Ectodermal cell (in vitro differentiated cells): ENCODE data around the gene WDR64.
"Not testable (repeated sequence)": the region's sequence is repeated elsewhere in the genome, so short reads cannot be mapped to it uniquely, and the experiment has no call there.

ENCODE experiments used
- H3K27ac ChIP-seq: 2 replicates; pipeline ENCODE4 v1.7.0; 2013; ENCODE audit warnings: mild to moderate bottlenecking, low read depth, low read length; ENCODE audit not compliant: insufficient read depth, poor library complexity, severe bottlenecking
- H3K27me3 ChIP-seq: 2 replicates; pipeline ENCODE4 v1.7.0; 2013; ENCODE audit warnings: mild to moderate bottlenecking, low read length; ENCODE audit not compliant: insufficient read depth, control insufficient read depth, poor library complexity, severe bottlenecking
- H3K36me3 ChIP-seq: one replicate; pipeline ENCODE4 v1.7.0; 2013; ENCODE audit warnings: low read length; ENCODE audit not compliant: control insufficient read depth, insufficient read depth
- H3K4me1 ChIP-seq: one replicate; pipeline ENCODE4 v1.7.0; 2013; ENCODE audit warnings: low read length; ENCODE audit not compliant: control insufficient read depth, insufficient read depth
- H3K4me3 ChIP-seq: 2 replicates; pipeline ENCODE4 v1.7.0; 2013; ENCODE audit warnings: low read depth, low read length, control low read depth; ENCODE audit not compliant: insufficient read depth
- H3K9me3 ChIP-seq: 2 replicates; pipeline ENCODE4 v1.7.0; 2013; ENCODE audit warnings: mild to moderate bottlenecking, low read length, moderate library complexity; ENCODE audit not compliant: control insufficient read depth
- WGBS, 2 experiments: methylation state at CpG; one replicate each; pipeline ENCODE4 v1.1.7; 2013; ENCODE audit warnings: missing lambda C conversion rate in 2 of 2; 5-methylcytosine and 5-hydroxymethylcytosine counted together

WDR64 gene

GRCh38 chr1:241733899-241734298 is 81.8 kb downstream of the WDR64 start:
- Histone ChIP-seq H3K27me3 (no peaks in the 10 kb centered on the region), H3K4me3 (no peak overlapping the region), H3K9me3 (no peaks in the 10 kb centered on the region), H3K27ac (no peak overlapping the region), H3K36me3 (no peaks in the 10 kb centered on the region), H3K4me1 (no peaks in the 10 kb centered on the region)
- WGBS, 2 experiments: 90 to 93% methylated on average over 2 of the region's 2 CpGs

- Histone ChIP-seq H3K27me3 (no peaks in the 10 kb centered on the region), H3K4me3 (no peak overlapping the region), H3K27ac (no peak overlapping the region), H3K9me3 (no peaks in the 10 kb centered on the region), H3K36me3 (no peaks in the 10 kb centered on the region), H3K4me1 (no peaks in the 10 kb centered on the region)
- WGBS, 2 experiments: 78 to 100% methylated on average over 2 to 4 of the region's 5 CpGs
Observed at GRCh38 chr1:241734533-241734932, 82.5 kb downstream of the WDR64 start.

GRCh38 chr1:241735493-241735926 is 83.4 kb downstream of the WDR64 start:
- H3K4me1 ChIP-seq, H3K9me3 ChIP-seq, H3K27me3 ChIP-seq, H3K36me3 ChIP-seq, H3K4me3 ChIP-seq, H3K27ac ChIP-seq: not testable (repeated sequence)
- WGBS, 2 experiments: 94% methylated on average over 7 of the region's 8 CpGs

GRCh38 chr1:241736387-241736786 is 84.3 kb downstream of the WDR64 start:
- Histone ChIP-seq H3K36me3 (no peaks in the 10 kb centered on the region), H3K27ac (no peak overlapping the region), H3K9me3 (no peaks in the 10 kb centered on the region), H3K4me3 (no peak overlapping the region), H3K4me1 (no peaks in the 10 kb centered on the region), H3K27me3 (no peaks in the 10 kb centered on the region)
- 70 to 78% methylated on average over 2 to 3 of the region's 3 CpGs for WGBS, 2 experiments

- Histone ChIP-seq H3K4me3 (no peak overlapping the region), H3K27me3 (no peaks in the 10 kb centered on the region), H3K27ac (no peak overlapping the region), H3K36me3 (no peaks in the 10 kb centered on the region), H3K9me3 (no peaks in the 10 kb centered on the region), H3K4me1 (no peaks in the 10 kb centered on the region)
- 89 to 93% methylated on average over 6 to 8 of the region's 8 CpGs for WGBS, 2 experiments
Observed at GRCh38 chr1:241738284-241739078, 86.4 kb downstream of the WDR64 start.

GRCh38 chr1:241742084-241742483 is 90.0 kb downstream of the WDR64 start:
- 88 to 98% methylated on average over 4 of the region's 4 CpGs for WGBS, 2 experiments
- Histone ChIP-seq H3K4me1 (no peaks in the 10 kb centered on the region), H3K27ac (no peak overlapping the region), H3K36me3 (no peaks in the 10 kb centered on the region), H3K9me3 (no peaks in the 10 kb centered on the region), H3K27me3 (no peaks in the 10 kb centered on the region), H3K4me3 (no peak overlapping the region)

- H3K4me1 ChIP-seq: no peaks in the 10 kb centered on the region
- H3K27ac ChIP-seq: no peak overlapping the region
- H3K27me3 ChIP-seq: no peaks in the 10 kb centered on the region
- H3K4me3 ChIP-seq: no peak overlapping the region
- H3K36me3 ChIP-seq: no peaks in the 10 kb centered on the region
- 89 to 94% methylated on average over 2 of the region's 2 CpGs for WGBS, 2 experiments
- H3K9me3 ChIP-seq: no peaks in the 10 kb centered on the region
Observed at GRCh38 chr1:241744591-241744990, 92.5 kb downstream of the WDR64 start.

- WGBS, 2 experiments: 69 to 81% methylated on average over 5 to 6 of the region's 6 CpGs
- Histone ChIP-seq H3K27me3 (no peaks in the 10 kb centered on the region), H3K4me3 (no peak overlapping the region), H3K9me3 (no peaks in the 10 kb centered on the region), H3K4me1 (no peaks in the 10 kb centered on the region), H3K36me3 (no peaks in the 10 kb centered on the region), H3K27ac (no peak overlapping the region)
Observed at GRCh38 chr1:241747992-241748391, 95.9 kb downstream of the WDR64 start.

- Histone ChIP-seq H3K27ac (no peak overlapping the region), H3K4me3 (no peak overlapping the region), H3K4me1 (no peaks in the 10 kb centered on the region), H3K9me3 (no peaks in the 10 kb centered on the region), H3K36me3 (no peaks in the 10 kb centered on the region), H3K27me3 (no peaks in the 10 kb centered on the region)
- WGBS, 2 experiments: 94 to 96% methylated on average over 19 to 20 of the region's 20 CpGs
Observed at GRCh38 chr1:241749041-241749944, 97.2 kb downstream of the WDR64 start.

GRCh38 chr1:241749945-241750695 is 98.0 kb downstream of the WDR64 start:
- Histone ChIP-seq H3K27ac (no peak overlapping the region), H3K4me1 (no peaks in the 10 kb centered on the region), H3K36me3 (no peaks in the 10 kb centered on the region), H3K9me3 (no peaks in the 10 kb centered on the region), H3K4me3 (no peak overlapping the region), H3K27me3 (no peaks in the 10 kb centered on the region)
- 95 to 97% methylated on average over 4 to 6 of the region's 6 CpGs for WGBS, 2 experiments
